ENCODE results near the gene SH3TC2.

- no peak for TF ChIP-seq CTCF (IDR thresholded peaks at IDR 0.05)
- no peak for TF ChIP-seq POLR2A (IDR thresholded peaks at IDR 0.05)
These were observed 100.0 kb downstream of the SH3TC2 start for GRCh38 chr5:148962761-148963324.

All from breast epithelium (tissue), 3 donors.